BJ (cell line): ENCODE results near the gene UBAP2. TPM values are rescaled to one million over a fixed set of nuclear protein-coding genes. Genes with fewer than 3 reads are reported as not detected.
A peak's percentile ranks its signal among the peaks of the same experiment; 100 is the strongest.

Experiments used
- CTCF ChIA-PET: fragments of 350-600 bp; formaldehyde crosslinking; extraction: SDS; loops from one replicate; lab custom pipeline; 2021; ENCODE audit warnings: antibody characterized with exemption, inconsistent platforms; lab: Yijun Ruan, JAX
- POLR2A ChIA-PET: fragments of 300-600 bp; sonication (Branson Sonifier 250); formaldehyde crosslinking; extraction: SDS; loops from one replicate; lab custom pipeline; 2021; ENCODE audit warnings: antibody characterized with exemption; lab: Charles Lee
- DNase-seq: peaks from one replicate; pipeline ENCODE4 v3.0.0-alpha.2; 2011; ENCODE audit warnings: low read depth
- H3K27me3 ChIP-seq: 2 replicates; pipeline ENCODE4 v1.6.0; 2011; ENCODE audit warnings: low read length; ENCODE audit not compliant: control insufficient read depth, insufficient read depth
- H3K36me3 ChIP-seq: 2 replicates; pipeline ENCODE4 v1.5.1; 2011; ENCODE audit warnings: low read length; ENCODE audit not compliant: control insufficient read depth, insufficient read depth
- H3K4me3 ChIP-seq: 2 replicates; pipeline ENCODE4 v1.5.1; 2011; ENCODE audit warnings: low read depth, mild to moderate bottlenecking, control low read depth, low read length
- polyA plus RNA-seq: library from polyadenylated mRNA; depleted of rRNA; stranded (reverse); fragments of >200 nt; gene quantifications from 2 replicates; pipeline ENCODE4 v1.2.3, GENCODE V29; 2011; rRNA removed
- small RNA-seq: library from RNA; depleted of rRNA; stranded (forward); fragments of <200 nt; gene quantifications from one replicate; pipeline ENCODE3, GENCODE V24; 2012; ENCODE audit warnings: low replicate concordance, low read depth; ENCODE audit not compliant: insufficient read length
- TF ChIP-seq, protein P1 (sequence below): IDR thresholded peaks from 2 replicates; pipeline ENCODE4 v1.5.1; 2011; ENCODE audit warnings: low read depth, mild to moderate bottlenecking, control low read depth, inconsistent platforms, low read length, moderate library complexity; ENCODE audit not compliant: insufficient read depth

UBAP2 gene
- polyA plus RNA-seq, 1 experiment = 18.9 TPM

DNA sequence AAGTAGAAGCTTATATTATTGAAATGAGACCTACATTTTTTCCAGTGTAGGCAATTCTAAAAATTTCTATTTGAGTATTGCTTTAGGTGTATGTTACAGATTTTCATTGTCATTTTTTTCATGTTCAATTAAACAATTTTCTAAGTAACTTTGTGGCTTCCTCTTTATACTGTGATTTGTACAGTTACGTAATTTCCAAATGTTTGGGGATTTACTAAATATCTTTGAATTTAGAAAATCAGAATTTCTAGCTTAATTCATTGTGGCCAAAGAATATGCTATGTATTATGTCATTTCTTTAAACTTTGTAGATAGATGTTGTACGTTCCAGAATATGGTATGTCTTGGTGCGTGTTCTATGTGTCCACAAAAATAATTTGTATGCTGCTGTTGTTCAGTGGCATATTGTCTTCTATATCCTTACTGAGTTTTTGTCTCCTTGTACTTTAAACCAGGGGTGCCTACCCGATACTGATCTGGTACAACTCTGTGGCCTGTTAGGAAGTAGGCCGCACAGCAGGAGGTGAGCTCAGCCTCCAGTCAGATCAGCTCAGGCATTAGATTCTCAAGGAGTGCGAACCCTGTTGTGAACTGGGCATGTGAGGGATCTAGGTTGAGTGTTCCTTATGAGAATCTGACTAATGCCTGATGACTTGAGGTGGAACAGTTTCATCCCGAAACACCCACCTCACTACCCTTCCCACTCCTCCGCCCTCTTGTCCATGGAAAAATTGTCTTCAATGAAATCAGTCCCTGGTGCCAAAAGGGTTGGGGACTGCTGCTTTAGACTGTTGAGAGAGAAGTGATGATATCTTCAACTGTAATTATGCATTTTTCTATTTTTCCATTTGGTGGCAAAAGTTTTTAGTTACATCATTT, 168.2 kb downstream of the UBAP2 start:
- no peak for DNase-seq
- CTCF ChIA-PET = interaction anchor here (0.6 to 3.1 kb wide), 3 partner anchors 26 to 69 kb away, joined by 3 to 9 read pairs (median 3); no protein-coding TSS in a partner anchor
- TF ChIP-seq, protein P1, sequence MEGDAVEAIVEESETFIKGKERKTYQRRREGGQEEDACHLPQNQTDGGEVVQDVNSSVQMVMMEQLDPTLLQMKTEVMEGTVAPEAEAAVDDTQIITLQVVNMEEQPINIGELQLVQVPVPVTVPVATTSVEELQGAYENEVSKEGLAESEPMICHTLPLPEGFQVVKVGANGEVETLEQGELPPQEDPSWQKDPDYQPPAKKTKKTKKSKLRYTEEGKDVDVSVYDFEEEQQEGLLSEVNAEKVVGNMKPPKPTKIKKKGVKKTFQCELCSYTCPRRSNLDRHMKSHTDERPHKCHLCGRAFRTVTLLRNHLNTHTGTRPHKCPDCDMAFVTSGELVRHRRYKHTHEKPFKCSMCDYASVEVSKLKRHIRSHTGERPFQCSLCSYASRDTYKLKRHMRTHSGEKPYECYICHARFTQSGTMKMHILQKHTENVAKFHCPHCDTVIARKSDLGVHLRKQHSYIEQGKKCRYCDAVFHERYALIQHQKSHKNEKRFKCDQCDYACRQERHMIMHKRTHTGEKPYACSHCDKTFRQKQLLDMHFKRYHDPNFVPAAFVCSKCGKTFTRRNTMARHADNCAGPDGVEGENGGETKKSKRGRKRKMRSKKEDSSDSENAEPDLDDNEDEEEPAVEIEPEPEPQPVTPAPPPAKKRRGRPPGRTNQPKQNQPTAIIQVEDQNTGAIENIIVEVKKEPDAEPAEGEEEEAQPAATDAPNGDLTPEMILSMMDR = no peak
- POLR2A ChIA-PET = no interaction called here
- Histone ChIP-seq H3K27me3 (no peaks in the 10 kb centered on the region), H3K36me3 (no peaks in the 10 kb centered on the region), H3K4me3 (no peak overlapping the region)

DNA sequence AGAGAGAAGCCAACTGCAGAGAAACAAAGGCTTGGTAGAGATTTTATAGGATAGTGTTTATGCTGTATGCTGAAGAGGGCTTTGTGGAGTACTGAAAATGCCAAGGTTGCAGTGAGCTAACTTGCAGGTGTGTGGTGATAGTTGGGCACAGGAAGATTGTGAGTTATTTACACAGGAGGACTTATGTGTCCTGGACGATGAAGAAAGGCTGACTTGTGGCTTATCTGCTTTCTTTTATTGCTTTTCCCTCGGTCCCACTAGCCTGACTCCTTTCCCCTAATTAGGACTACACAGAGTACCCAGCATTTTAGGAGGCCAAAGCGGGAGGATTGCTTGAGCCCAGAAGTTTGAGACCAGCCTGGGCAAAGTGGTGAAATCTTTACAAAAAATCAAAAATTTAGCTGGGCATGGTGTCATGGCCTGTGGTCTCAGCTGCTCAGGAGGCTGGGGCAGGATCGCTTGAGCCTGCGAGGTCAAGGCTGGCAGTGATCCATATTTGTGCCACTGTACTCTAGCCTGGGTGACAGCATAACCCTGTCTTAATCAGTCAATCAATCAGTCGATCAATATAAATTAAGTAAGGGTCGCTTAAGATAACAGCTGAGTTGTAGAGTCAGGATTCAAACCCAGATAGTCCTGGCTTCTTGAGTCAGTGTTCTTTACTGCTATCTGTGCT, 169.9 kb downstream of the UBAP2 start:
- no peak for DNase-seq
- Histone ChIP-seq H3K36me3 (no peaks in the 10 kb centered on the region), H3K4me3 (no peak overlapping the region), H3K27me3 (no peaks in the 10 kb centered on the region)
- ChIA-PET POLR2A (no interaction called here), CTCF (interaction anchor here (1.3 kb wide), 1 partner anchor 10 kb away, joined by 3 read pairs; no protein-coding TSS in a partner anchor)
- TF ChIP-seq, protein P1 = no peak

DNA sequence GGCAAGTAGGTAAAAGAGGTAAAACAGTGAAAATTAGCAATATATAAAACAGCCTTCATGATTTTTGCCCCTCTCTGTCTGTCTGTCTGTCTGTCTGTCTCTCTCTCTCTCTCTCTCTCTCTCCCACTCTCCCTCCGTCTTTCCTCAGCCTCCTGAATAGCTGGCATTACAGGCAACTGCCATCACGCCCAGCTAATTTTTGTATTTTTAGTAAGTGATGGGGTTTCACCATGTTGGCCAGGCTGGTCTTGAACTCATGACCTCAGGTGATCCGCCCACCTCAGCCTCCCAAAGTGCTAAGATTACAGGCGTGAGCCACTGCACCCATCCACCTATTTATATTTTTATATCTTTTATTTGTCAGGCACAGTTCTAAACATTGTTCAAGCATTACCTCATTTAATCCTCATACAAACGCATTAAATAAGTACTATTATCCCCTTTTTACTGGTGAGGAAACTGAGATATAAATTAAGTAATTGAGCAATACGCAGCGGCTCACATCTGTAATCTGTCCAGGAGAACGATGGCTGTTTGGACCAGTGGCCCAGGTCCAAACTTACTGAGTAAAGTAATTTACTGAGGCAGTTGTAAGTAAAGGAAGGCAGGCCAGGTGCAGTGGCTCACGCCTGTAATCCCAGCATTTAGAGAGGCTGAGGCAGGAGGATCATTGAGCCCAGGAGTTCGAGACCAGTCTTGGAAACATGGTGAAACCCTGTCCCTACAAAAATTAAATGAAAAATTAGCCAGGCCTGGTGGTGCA, 170.8 kb downstream of the UBAP2 start:
- POLR2A ChIA-PET = no interaction called here
- Histone ChIP-seq H3K27me3 (no peaks in the 10 kb centered on the region), H3K4me3 (no peak overlapping the region), H3K36me3 (no peaks in the 10 kb centered on the region)
- DNase-seq = no peak
- TF ChIP-seq, protein P1 = no peak
- CTCF ChIA-PET = no interaction called here

Small RNA genes lying within 50 kb of the gene (small RNA-seq; reads per million reads assigned to genes)
- gene RN7SKP114 (not detected), gene SNORD121A (5.5 reads per million, percentile 64 among the genes with 10 or more reads in this experiment), gene SNORD121B (not detected)

Other genes with a start within 250 kb of the UBAP2 start
- gene UBE2R2, start 231.7 kb downstream of the UBAP2 start, polyA plus RNA-seq = 18.3 and 25.1 TPM in 2 replicates
- 29.4 and 37.0 TPM in 2 replicates for gene DCAF12, start 77.8 kb upstream of the UBAP2 start, polyA plus RNA-seq
- gene UBAP1, start 130.2 kb upstream of the UBAP2 start, polyA plus RNA-seq = 65.5 and 67.7 TPM in 2 replicates